NCI-H2196 (cell line): ENCODE data around the gene SESN2.

Source experiments
- DNase-seq: peaks from one replicate; lab custom pipeline; 2025; ENCODE audit not compliant: unreplicated experiment; lab: John Stamatoyannopoulos, UW

SESN2 gene, protein sequence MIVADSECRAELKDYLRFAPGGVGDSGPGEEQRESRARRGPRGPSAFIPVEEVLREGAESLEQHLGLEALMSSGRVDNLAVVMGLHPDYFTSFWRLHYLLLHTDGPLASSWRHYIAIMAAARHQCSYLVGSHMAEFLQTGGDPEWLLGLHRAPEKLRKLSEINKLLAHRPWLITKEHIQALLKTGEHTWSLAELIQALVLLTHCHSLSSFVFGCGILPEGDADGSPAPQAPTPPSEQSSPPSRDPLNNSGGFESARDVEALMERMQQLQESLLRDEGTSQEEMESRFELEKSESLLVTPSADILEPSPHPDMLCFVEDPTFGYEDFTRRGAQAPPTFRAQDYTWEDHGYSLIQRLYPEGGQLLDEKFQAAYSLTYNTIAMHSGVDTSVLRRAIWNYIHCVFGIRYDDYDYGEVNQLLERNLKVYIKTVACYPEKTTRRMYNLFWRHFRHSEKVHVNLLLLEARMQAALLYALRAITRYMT

DNA sequence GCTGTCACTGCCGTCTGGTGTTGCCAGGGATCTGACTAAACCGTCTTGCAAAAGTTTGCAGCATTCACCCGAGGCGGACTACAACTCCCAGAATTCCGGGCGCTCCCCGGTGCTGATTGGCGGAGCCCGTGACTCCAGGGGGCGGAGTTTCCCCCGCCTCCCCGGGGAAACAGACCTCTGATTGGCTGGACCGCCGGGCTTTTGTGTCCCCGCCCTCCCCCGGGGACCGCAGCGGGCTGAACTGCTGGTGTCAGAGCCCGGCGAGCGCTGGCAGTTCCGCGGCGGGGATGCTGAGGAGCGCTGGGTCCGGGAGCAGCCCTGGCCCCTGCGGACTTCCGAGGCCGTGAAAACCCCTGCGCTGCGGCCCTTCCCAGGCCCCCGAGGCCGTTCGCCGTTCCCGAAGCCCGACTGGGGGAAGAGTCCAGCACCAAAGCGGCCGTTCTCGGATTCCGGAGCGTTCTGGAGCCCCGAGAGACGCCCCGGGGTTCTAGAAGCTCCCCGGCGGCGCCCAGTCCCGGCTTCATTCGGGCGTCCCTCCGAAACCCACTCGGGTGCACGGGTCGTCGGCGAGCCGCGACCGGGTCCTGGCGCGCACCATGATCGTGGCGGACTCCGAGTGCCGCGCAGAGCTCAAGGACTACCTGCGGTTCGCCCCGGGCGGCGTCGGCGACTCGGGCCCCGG, at the start of gene SESN2:
TSS of gene SESN2 (plus strand) at position 267 of the 682 bp plus-strand sequence. CDS start at position 597, 330 bp downstream.
- DNase-seq, result peak; percentile 99

DNA sequence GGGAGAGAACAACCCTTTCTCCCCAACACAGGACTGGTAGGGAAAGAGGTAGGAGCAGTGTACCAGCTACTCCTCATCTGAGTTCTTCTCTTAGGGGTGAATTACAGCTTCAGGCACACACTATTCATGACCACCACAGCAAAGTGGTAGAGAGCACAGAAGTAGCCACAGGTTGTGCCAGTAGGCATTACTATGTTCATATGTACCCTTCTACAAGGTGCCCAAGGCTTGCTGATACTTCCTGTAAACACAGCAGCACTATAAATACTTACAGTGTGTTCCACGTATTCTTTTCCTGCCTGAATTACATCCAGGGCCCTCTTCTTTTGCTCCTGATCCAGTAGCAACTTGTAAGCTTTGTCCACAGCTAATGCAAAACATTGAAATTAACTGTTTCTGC, 49.6 kb upstream of the SESN2 start:
- no peak for DNase-seq

DNA sequence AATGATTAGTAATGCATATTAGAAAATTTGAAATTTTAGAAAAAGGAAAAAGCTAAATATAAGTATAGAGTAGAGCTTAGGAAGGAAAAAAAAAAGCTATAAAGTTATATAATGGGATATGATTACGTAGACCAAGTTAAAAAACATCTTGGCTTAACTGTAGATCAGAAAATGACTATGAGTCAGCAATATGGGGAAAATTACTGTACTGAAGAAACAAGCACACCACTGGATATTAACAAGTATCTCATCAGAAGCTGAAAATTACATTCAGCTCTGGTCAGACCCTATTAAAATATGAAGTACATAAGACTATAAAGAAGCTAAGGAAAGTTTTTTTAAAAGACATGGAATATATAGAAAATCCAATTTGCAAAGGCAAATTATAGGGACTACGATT, 46.0 kb upstream of the SESN2 start:
- no peak for DNase-seq

DNA sequence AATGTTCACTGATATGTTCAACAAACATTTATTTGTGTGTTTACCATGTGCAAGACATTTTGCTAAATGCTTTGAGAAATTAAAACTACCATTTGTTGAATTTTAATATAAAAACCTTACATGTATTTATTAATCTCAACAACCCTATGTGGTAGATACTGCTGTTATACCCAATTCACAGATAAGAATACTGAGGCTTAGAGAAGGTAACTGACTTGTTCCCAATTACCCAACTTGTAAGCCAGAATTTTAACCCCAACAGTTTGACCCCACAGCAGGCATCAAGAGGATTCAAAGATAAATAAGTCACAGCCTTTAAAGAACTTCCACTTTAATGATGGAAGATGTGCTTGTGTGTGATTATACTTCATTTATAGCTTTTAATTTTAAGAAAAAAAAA, 30.2 kb upstream of the SESN2 start:
- DNase-seq, result no peak

DNA sequence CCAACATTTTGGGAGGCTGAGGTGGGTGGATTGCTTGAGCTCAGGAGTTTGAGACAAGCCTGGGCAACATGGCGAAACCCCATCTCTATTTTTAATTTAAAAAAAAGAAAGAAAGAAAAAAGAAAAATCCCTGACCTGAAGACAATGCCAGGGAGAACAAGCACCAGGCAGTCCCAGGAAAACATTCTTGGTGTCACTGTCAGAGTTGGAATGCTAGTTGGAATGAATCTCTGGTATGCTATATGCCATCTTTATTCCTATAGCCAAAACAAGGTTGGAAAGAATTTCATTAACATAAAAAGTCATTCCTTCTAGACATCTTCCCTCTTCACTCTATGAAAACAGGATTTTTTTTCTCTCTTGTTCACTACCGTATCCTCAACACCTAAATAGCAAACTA, 29.3 kb upstream of the SESN2 start:
- DNase-seq, result no peak

DNA sequence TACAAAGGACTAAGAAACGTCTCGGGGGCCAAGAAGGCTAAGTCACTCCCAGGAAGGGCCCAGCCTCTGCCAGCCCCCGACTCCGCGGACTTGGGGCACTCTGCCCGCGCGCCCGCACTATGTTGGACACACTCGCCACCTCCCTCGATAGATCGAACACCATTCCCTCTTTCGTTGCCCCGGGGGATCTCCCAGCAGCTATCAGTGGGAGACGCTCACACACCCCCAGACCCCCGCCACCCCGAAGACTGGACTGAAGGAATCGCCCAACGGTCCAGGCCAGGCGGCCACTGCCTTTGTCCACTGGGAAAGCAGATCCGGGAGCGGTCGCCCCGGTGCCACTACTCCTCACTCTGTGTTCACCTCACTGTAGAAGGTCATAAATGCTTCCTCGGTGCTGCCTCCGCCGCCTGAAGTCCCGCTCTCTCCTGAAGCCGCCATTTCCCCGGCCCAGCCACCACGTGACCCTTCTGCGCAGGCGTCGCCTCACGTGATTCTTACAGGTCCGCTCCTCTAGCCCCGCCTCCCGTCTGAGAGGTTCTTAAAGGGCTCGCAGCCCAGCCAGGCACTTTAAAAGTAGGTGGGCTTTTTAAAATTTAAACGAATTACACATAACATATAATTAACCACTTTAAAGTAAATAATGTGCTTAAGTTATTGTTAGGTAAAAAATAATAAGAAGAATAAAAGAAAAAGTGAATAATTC, 26.6 kb upstream of the SESN2 start, which contains the start of gene DNAJC8:
TSS of gene DNAJC8 (minus strand) at position 472 of the 706 bp plus-strand sequence. CDS start at position 441, 31 bp downstream.
- DNase-seq, result peak; percentile 94

DNA sequence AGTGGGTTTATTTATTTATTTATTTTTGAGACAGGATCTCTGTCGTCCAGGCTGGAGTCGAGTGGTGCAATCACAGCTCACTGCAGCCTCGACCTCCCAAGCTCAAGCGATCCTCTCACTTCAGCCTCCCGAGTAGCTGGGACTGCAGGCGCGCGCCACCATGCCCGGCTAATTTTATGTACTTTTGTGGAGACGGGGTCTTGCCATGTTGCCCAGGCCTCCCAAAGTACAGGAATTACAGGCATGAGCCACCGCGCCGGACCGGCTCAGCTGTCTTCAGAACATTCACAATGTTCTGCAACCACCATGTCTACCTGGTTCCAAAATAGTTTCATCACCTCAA, 26.1 kb upstream of the SESN2 start:
- no peak for DNase-seq

DNA sequence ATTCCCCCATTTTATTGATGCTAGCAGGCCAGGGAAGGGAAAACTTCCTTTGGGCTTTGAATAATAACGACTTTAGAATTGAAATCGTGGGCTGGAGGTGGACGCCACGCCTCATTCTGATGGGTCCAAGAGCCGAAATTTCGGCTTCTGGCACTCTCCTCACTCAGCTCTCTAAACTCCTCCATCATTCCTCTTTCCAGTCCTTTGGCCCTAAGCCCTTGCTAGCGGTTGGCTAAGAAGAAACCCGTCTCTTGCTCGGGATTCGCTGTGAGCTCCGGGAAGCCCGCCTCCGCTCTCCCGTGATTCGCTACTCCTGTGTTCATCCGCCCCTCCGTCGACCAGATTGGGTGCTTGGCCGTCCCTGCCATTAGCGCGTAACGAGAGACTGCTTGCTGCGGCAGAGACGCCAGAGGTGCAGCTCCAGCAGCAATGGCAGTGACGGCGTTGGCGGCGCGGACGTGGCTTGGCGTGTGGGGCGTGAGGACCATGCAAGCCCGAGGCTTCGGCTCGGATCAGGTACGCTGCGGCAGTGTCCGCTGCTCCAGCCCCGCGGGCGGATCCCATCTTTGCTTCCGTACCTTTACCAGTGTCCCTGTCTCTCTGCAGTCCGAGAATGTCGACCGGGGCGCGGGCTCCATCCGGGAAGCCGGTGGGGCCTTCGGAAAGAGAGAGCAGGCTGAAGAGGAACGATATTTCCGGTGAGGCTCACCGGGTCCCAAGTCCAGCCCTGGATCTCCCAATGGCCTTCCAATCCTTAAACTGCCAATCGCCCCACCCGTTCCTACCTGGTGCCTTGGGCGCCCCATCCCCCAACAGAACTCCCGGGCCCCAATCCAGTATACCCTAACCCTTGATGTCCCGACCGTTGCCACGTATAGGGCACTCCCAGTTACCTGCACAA, 23.3 kb upstream of the SESN2 start, which contains the start of gene ATP5IF1:
TSS of gene ATP5IF1 (plus strand) at position 370 of the 901 bp plus-strand sequence. CDS start at position 430, 60 bp downstream.
- DNase-seq, result peak; percentile 97

DNA sequence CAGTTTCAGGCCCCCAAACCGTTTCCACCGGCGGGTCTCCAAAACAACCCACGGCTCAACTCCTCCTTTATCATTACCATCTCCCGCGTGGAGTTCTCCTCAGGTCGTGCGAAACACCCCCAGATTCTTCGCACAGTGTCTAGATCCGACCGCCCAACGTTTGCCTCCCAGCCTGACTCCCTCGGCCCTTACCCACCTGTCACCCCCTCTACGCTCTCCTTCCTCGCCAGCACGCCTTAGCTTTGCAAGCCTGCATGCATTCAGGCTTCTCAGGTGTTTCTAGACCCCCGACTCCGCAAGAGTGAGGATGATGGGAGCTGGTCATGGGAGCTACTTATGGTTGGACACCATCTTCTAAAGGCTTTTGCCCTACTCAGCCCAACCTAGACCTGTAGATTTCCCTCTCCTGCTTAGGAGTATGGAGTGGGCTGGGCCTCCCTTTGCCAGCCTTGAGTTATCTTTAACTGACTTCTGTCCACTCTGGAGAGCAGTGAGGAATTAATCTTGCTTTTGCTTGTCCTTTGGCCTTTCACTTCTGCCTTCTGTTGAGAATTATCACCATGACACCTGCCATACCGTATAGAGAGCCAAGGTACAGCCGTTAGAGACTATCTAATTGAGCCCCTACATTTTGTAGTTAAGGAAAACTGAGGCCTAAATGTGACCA, 22.5 kb upstream of the SESN2 start:
- DNase-seq, result no peak

DNA sequence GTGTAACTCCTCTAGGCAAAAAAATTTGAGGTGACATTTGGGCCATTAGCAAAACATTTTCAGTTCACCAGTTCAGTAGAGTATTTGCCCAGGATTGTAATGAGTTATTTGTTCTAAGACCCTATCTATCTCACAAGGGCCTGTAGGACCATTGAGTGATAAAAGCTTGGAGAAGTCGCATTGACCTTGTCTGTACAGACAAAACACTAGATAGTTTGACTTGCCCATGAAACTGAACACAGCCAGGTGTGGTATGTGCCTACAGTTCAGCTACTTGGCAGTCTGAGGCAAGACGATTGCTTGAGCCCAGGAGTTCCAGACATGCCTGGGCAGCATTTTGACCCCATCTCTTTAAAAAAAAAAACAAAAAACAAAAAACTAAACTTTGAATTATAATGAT, 20.3 kb upstream of the SESN2 start:
- no peak for DNase-seq

DNA sequence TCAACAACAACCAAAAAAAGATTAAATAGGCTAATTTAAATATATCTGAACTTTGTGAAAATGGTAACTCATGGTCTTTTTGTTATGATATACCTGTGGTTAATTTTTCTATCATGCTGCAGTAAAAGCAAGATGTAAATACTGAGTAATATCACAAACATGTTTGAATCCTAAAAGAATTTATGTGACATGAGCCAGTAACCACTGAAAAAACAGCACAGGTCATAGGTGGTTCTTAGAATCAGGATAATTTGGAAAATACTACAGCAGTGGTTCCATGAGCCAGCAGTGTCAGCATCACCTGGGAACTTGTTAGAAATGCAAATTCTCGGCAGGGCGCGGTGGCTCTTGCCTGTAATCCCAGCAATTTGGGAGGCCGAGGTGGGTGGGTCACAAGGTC, 19.3 kb upstream of the SESN2 start:
- no peak for DNase-seq

DNA sequence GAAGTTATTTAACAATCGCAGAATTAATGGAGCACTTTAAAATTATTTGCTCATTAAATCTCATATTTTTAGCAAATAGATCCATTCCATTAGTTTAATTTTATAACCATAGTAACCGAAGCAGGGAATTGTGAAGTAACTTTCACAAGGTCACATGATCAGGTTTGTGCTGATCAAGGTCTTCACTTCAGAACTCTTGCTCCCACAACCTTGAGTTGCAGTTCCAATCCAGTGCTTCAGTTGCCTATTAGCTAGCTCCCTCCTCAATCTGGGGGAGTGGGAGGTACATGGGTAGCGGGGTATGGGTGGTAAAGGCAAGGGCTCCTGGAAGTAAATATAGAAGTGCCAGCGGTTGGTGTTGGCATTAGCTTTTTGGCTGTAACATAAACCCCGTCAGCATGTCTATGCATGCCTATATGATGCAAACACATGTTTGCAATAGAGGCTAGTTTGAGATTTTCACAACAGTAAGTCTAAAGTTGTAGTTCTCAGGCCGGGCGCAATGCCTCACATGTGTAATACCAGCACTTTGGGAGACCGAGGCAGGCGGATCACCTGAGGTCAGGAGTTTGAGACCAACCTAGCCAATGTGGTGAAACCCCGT, 17.6 kb upstream of the SESN2 start:
- no peak for DNase-seq

DNA sequence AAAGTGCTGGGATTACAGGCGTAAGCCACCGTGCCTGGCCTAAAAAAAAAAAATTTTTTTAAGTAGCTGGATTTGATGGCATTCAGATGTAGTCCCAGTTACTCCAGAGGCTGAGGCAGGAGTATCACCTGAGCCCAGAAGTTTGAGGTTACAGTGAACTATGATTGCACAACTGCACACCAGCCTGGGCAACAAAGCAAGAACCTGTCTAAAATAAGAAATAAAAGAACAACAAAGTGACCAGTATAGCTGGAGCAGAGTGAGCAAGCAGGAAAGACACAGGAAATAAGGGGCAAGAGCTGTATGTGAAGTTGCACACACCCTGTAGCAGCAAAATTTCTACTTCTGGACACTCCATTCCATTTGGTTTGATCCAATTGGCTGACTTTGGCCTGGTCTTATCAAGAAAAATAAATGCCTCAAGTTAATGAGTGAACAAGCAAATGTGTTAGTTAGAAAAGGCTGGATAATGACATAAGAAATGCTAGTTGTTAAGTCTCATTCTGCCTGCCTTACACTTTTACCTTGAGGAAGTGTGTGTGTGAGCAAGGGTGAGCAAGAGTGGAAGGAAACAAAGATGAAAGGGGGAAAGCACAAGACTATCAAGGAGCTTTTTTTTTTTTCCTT, 15.5 kb upstream of the SESN2 start:
- no peak for DNase-seq

DNA sequence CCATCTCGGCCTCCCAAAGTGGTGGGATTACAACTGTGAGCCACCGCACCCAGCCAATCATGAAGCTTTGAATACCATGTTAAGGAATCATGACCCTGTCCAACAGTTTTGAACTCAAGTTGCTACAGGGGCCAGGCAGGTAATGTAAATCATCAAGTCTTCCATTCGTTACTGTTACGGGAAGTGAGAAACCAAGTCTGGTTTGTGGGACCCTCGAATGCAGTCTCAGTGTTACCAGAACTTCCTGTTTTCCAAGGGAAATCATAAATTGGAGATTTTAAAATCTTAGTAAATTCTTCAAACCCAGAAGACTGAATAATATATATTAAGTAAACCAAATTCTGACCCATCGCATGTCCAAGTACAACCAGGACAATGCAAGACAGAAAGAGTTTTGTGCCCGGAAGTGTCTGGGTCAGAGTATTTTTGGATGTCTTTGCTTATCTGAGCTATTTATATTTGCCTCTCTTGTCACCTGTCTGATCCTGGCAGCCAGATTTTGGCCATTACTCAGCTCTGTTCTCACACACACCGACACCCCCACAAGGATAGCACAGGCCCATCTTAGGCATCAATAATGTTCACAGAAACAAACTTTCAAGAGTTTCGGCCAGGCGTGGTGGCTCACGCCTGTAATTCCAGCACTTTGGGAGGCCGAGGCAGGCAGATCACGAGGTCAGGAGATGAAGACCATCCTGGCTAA, 14.6 kb upstream of the SESN2 start:
- DNase-seq, result no peak

DNA sequence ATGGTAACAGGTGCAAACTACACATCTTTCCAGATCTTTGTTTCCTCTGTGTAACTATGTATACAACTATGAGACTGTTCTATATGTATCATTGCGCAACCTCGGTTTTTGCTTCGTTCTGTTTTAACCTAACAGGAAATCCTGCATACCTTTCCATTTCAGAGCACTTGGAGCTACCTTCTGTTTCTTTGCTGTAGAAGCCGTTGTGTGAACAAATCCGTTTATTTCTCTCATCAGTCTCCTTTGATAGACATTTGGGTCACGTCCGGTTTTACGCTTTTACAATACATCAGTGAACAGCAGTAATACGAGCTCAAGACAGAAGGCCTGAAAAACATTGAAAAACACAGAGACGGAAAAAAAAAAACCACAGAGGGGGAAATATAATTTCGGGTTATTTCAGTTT, 12.9 kb upstream of the SESN2 start:
- peak; percentile 10 for DNase-seq

DNA sequence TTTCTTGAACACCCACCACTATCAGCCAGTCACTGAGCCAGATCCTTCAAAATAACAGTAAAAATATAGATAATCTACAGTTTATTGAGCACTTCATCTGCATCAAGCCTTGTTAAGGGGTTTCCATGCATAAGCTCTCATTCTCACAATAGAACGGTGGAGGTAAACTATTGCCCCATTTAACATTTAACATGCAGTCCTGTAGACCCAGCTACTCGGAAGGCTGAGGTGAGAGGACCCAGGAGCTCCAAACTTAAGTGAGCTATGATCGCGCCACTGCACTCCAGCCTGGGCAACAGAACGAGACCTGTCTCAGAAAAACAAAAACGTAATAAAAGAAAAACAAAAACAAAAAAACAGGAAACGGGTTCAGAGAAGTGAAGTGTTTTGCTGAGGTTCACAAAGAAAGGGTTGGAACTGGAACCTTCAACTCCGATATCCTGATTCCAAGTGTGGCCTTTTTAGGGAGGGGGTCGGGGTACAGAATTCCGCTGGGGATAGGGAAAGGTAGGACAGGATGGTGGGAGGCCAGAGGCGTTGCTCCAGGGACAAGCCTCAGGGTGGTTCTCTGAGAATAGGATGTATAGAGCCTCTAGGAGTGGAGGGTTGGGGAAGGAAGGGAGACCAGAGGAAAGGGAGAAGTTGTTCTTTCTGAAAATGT, 11.6 kb upstream of the SESN2 start:
- DNase-seq, result no peak

DNA sequence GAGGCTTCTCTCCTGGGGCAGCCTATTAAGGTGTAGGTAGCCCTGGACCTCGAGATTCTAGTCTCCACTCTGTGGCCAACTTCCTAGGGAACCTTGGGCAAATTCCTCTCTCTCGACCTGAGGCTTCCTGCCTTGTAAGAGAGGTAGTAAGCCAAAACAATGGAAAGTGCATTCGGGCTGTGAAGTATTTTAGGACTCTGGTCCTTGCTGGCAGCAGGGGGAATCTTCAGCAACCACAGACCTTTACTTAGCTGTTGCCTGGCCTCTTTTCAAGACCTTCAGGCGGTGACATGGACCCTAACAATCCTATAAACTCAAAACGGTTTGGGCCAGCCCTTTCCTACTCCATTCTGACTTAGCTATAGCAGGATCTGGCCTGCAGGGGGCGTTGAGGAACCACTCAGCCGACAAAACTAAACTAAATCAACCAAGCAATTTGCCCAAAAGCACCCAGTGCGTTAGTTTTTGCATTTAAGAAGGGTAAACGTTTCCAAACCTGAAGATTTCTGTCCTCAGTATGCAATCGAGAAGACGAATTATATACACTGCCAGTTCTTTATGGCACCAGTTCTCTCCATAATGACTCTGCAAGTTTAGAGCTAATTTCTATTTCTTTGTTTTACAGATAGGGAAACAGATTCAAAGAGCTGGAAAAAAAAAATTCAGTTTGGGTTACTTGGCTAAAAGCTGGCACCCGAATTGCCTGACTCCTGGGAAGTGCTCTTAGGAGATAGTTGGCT, 10.9 kb upstream of the SESN2 start:
- peak; percentile 82 for DNase-seq
